Panc1 (cell line): Measurements from ENCODE around the gene ACOXL.

Source experiments
- CTCF ChIP-seq: fragments of 450-650 bp; IDR thresholded peaks from 2 replicates; pipeline ENCODE4 v1.5.1; 2017; ENCODE audit warnings: mild to moderate bottlenecking
- POLR2AphosphoS5 ChIP-seq: IDR thresholded peaks from 2 replicates; pipeline ENCODE4 v1.6.1; 2012; ENCODE audit warnings: mild to moderate bottlenecking, low read depth, low read length, moderate library complexity
- REST ChIP-seq, 2 experiments: IDR thresholded peaks; 2 replicates each; pipeline ENCODE4 v1.6.1; 2011 to 2012; ENCODE audit warnings: low read depth in 2 of 2, control low read depth in 1 of 2, low read length in 1 of 2, mild to moderate bottlenecking in 1 of 2, moderate library complexity in 1 of 2; ENCODE audit not compliant: insufficient read depth in 1 of 2
- TCF7L2 ChIP-seq: IDR thresholded peaks from 2 replicates; pipeline ENCODE4 v1.6.1; 2011; ENCODE audit warnings: mild to moderate bottlenecking, low read depth, low read length, inconsistent platforms

- TF ChIP-seq POLR2AphosphoS5 (no peak), CTCF (no peak), REST (IDR thresholded peaks at IDR 0.05; ENCODE audit: insufficient read depth in 1 of 2, low read depth in 2 of 2, low read length in 1 of 2) (no peak), TCF7L2 (no peak)
Observed at GRCh38 chr2:111042772-111043771, 310.7 kb downstream of the ACOXL start.
